Breast epithelium (tissue), 3 donors: ENCODE measurements around the gene CDC42EP4.

ENCODE experiments used
- CTCF ChIP-seq, 3 donors: fragments of 450-650 bp; IDR thresholded peaks; one replicate each; pipeline ENCODE4 v1.5.1; 2016 to 2017; ENCODE audit warnings: antibody characterized with exemption in 3 of 3, mild to moderate bottlenecking in 3 of 3, moderate library complexity in 3 of 3
- POLR2AphosphoS5 ChIP-seq, 3 donors: sonication (generic); formaldehyde crosslinking; IDR thresholded peaks; one replicate each; pipeline ENCODE4 v1.6.1; 2017; ENCODE audit warnings: antibody characterized with exemption in 3 of 3

- TF ChIP-seq CTCF (IDR thresholded peaks at IDR 0.05), result no peak
- no peak for TF ChIP-seq POLR2AphosphoS5 (IDR thresholded peaks at IDR 0.05)
Observed at GRCh38 chr17:73304438-73304837, 7.4 kb downstream of the CDC42EP4 start.
